Stimulated activated CD8-positive, alpha-beta memory T cell treated with anti-CD3 and anti-CD28 coated beads, Interleukin-7, amount 100 ng/mL, for 24 hours (primary cell): ENCODE results near the gene APOL5.
"Not testable (repeated sequence)": the region's sequence is repeated elsewhere in the genome, so short reads cannot be mapped to it uniquely, and the experiment has no call there.

Source experiments
- DNase-seq: peaks from one replicate; pipeline ENCODE4 v3.0.0-alpha.2; 2020; ENCODE audit warnings: low read depth

APOL5 gene

GRCh38 chr22:35717572-35717971 lies at the start of gene APOL5:
Gene APOL5 (plus strand): TSS chr22:35717872. CDS start chr22:35717872, 0 bp downstream.
- no peak for DNase-seq

- no peak for DNase-seq
Measured at GRCh38 chr22:35674335-35674734, 43.3 kb upstream of the APOL5 start.

- not testable (repeated sequence) for DNase-seq
Measured at GRCh38 chr22:35676065-35676464, 41.6 kb upstream of the APOL5 start.

- no peak for DNase-seq
Measured at GRCh38 chr22:35677460-35678187, 40.0 kb upstream of the APOL5 start.

- DNase-seq: no peak
Measured at GRCh38 chr22:35678836-35679235, 38.8 kb upstream of the APOL5 start.

GRCh38 chr22:35679492-35679891 lies 38.2 kb upstream of the APOL5 start:
- peak; percentile 12 for DNase-seq

GRCh38 chr22:35681454-35682052 lies 36.1 kb upstream of the APOL5 start:
- no peak for DNase-seq

GRCh38 chr22:35683560-35683959 lies 34.1 kb upstream of the APOL5 start:
- DNase-seq: no peak

- DNase-seq: no peak
Measured at GRCh38 chr22:35684270-35684700, 33.4 kb upstream of the APOL5 start.

GRCh38 chr22:35684732-35685131 lies 32.9 kb upstream of the APOL5 start:
- no peak for DNase-seq

- no peak for DNase-seq
Measured at GRCh38 chr22:35685731-35686130, 31.9 kb upstream of the APOL5 start.

GRCh38 chr22:35686298-35686697 lies 31.4 kb upstream of the APOL5 start:
- no peak for DNase-seq

GRCh38 chr22:35687461-35687860 lies 30.2 kb upstream of the APOL5 start:
- DNase-seq: no peak

GRCh38 chr22:35688913-35689675 lies 28.6 kb upstream of the APOL5 start:
- DNase-seq: no peak

- no peak for DNase-seq
Measured at GRCh38 chr22:35690001-35690400, 27.7 kb upstream of the APOL5 start.

GRCh38 chr22:35695202-35695601 lies 22.5 kb upstream of the APOL5 start:
- DNase-seq: no peak

- peak; percentile 2 for DNase-seq
Measured at GRCh38 chr22:35697142-35697541, 20.5 kb upstream of the APOL5 start.

- not testable (repeated sequence) for DNase-seq
Measured at GRCh38 chr22:35699852-35700251, 17.8 kb upstream of the APOL5 start.

- no peak for DNase-seq
Measured at GRCh38 chr22:35703861-35704584, 13.6 kb upstream of the APOL5 start.

GRCh38 chr22:35705141-35705540 lies 12.5 kb upstream of the APOL5 start:
- DNase-seq: no peak

GRCh38 chr22:35708453-35708852 lies 9.2 kb upstream of the APOL5 start:
- no peak for DNase-seq

GRCh38 chr22:35708917-35709316 lies 8.8 kb upstream of the APOL5 start:
- no peak for DNase-seq
